GM19467 (cell line): Measurements from ENCODE around the gene FAM53B.

ENCODE experiments used
- ATAC-seq: cut with Tn5 transposase; IDR thresholded peaks from one replicate; pipeline ENCODE4 v1.9.1; 2021; ENCODE audit warnings: mild to moderate bottlenecking, moderate library complexity; ENCODE audit not compliant: unreplicated experiment

FAM53B gene

DNA sequence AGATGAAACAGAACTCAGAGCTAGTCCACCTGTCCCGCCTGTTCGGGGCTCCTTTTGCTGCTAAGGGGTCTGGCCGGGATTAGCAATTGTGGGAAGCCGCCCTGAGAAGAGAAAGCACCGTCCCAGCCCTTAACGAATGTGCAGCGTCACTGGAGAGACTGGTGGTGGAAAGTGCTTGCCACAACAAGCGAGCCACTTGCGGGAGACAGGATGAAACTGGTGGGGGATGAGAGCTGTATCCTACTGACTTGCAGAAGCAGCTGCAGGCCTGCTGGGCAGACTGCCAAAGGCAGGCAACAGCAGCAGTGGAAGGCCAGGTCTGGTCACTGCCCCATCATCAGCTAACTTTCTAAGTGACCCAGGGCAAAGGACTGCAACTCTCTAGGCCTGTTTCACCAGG is 95.4 kb downstream of the FAM53B start:
- no peak for ATAC-seq

GRCh38 chr10:124648131-124648475 is 96.1 kb downstream of the FAM53B start:
- ATAC-seq = no peak

DNA sequence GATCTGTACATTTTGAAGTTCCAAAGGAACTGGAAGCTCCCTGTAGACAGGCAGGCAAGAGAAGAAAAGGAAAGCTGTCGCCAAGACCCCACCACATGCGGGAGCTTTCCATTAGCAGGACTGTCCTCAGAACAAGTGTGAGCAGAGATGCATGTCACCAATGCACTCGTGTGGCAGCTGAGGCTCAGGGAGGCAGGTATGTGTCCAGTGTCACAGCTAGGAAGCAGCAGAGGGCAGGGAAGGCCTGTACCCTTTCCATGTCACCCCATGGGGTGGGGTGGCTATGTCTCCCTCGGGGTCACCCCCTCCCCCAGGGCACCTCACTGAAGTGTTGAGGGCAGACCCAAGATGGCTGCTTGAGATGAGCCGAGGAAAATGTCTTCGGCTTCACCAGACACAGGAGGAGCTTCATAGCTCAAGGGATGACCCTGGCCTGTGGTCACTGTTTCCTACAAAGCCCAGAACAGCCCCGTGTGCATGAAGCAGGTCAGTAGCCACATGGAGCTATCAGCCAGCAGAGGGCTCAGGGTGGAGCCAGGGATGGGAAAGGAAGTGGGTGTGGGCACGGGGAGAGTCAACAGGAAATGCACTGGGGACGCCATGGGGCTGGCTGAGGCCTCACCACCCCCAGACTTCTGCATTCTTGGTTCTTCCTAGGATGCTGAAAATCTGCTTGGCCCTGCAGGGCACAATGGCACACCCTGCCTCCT is 96.6 kb downstream of the FAM53B start:
- peak; percentile 67 for ATAC-seq

- ATAC-seq = no peak
Measured at GRCh38 chr10:124646483-124647352, 97.5 kb downstream of the FAM53B start.

DNA sequence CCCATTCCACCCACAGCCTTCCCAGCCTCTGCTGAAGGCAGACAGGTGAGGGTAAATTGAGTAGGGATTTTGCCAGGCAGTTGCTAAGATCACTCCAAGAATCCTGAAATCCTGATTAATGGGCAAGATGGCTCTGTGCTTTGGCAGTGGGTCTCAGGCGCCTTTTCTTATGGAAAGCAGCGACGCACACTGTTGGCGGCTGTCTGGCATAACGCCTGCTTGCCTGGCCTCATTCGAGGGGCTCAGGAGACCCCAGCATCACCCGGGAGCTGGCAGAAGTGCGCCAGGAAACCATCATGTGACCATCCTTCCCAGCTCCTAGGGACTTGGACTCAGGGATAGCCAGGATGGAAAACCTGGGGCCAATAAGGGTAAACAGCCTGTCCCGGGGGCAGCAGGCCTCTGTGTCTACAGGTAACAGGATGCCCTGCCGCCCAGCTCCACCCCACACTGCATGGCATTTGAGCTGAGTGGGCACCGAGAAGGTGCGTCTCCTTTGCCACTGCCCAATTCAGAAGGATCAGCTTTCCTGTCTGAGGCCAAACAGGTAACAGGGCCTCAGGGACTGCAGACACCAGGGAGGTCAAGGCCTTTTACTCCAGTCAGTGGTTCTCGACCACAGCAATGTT is 98.6 kb downstream of the FAM53B start:
- ATAC-seq = no peak

GRCh38 chr10:124644771-124645415 is 99.3 kb downstream of the FAM53B start:
- ATAC-seq = no peak

- ATAC-seq = no peak
Measured at GRCh38 chr10:124644236-124644635, 99.9 kb downstream of the FAM53B start.

DNA sequence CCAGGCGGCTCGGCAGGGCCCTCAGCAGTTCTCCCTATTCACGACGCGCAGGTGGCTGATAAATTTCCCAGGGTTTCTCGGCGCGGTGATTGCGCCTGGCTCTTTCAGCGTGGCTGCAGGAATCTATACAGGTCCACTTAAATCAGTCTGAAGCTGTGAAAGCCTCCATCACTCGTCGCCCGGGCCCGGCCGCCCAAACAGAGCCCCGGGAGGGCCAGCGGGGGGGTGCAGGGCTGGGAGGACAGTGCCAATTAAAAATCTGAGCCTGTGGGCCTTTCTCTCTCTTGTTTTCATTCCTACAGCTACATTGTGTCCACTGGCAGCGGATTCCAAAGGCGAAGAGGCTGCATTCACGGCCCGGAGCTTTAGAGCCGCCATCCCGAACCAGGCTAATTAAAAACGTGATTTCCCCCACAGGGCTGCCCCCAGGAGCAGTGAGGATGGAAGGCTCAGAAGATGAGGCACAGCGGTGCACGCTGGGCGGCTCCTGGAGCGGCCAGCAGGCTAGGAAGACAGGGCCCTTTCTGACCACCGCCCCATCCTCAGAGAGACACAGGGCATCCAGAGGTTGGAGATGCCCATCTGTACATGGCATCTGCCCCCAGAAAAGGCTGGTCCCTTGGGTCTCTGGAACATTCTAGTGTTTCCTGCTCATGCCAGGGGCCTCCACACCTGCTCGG is 100.7 kb downstream of the FAM53B start:
- ATAC-seq = no peak

DNA sequence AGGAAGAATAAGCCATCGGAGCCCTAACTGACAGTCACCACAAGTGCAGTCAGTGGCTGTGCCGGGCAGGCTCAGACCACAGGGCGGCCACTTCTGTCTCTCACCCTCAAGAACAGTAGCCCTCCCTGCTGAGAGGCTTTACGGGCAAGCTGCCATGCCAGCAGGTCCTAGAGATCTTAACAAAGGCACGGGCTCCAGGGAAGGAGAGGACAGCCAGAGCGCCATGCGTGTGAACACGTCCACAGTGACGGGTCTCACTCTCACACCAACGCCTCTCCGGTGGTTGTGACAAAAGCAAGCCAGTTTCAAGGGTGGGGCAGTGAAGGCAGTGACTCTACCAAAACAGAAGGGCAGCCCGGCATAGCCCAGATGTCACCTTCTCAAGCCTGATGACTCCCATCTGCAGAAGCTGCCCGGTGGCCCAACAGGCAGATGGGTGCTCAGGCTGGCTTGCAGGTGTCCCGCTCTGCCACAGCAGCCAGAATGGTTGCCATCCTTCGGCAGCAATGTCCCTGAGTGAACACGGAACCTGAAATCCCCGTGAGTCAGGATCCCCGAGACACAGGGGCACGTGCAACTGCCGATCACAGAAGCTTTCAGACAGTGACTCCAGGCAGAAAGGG is 102.0 kb downstream of the FAM53B start:
- no peak for ATAC-seq

DNA sequence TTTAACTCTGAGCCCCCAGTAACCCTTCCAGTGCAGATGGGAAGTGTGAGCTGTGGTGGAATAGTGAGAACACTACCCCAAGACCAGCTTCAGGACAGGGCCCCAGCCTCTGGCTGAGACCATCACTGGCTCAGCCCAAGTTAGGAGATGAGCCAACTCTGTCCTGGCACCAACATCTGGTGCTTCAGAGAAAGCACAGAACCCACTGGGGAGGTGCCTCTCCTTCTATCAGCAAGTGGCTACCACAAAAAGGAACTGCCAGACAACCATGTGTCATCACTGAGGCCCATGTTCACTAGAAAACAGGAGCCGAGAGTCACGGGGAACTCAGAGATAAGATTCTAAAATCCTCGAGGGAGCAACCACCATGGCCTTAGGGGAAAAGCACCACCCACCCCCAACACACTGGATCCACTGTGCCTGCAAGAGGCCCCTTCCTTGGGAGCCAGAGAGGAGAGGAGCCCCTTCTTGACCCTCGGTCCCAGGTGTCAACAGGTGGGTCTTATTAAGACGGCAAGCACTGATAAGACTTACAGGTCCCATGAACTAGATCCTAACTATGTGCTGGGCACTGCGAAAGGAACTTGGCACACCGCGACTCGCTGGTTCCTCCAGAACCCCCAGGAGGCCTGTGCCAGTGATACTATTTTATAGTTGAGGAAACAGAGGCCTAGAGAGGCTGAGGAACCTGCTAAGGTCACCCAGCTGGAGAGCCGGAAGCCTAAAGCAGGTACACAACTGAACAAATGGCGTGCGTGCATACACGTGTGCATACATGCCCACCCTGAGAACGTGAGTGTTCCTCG is 102.7 kb downstream of the FAM53B start:
- ATAC-seq = peak; percentile 31

DNA sequence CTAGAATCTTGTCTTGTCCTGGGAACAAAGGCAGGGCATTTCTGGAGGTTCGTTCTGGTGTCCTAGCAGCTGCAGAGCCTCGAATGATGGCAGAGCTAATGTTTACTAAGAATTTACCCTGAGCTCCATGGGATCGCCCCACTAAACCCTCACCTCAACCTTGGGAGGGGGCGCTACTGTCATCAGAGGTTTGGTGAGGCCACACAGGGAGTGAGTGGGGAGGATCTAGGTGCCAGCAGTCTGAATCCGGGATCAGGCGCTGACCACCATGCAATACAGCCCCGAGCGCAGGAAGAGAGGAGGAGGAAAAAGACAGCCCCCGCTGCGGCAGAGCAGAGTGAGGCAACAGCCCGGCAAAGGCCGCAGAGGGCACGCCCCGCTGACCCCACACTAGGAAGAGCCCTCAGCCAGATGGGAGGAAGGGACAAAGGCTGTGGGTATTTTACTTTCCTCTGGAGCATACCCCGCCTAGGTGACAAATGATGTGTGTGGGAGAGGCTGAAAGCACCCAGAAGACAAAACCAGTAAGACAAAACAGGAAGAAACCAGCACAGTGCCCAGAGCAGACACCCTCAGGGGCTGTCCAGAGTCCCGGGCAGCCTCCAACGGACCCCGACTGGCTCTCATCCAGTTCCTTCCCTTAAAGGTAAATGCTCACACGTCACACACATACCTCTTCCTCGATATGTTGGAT is 103.5 kb downstream of the FAM53B start:
- ATAC-seq = peak; percentile 44

GRCh38 chr10:124640056-124640455 is 104.1 kb downstream of the FAM53B start:
- ATAC-seq = no peak

- no peak for ATAC-seq
Measured at GRCh38 chr10:124639646-124640045, 104.5 kb downstream of the FAM53B start.

DNA sequence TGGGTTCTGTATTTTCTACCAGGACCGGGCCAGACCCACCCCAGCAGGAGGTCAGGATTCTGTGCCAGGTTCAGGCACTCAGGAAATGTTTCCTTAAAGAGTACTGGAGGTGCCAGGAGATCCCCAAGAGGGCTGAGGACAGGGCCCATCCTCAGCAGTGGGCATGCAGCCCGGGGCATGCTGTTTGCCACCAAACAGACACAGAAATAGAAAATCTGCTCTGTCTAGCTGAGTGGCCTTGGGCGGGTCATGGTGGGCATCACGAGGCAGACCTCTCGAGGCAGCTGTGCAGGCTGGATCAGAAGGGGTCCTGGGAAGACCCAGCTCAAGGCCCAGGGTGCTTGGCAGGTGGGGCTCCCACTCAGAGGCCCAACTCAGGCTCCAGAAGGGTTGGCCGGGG is 105.0 kb downstream of the FAM53B start:
- no peak for ATAC-seq

- no peak for ATAC-seq
Measured at GRCh38 chr10:124637746-124638145, 106.4 kb downstream of the FAM53B start.

- no peak for ATAC-seq
Measured at GRCh38 chr10:124637091-124637700, 107.0 kb downstream of the FAM53B start.

DNA sequence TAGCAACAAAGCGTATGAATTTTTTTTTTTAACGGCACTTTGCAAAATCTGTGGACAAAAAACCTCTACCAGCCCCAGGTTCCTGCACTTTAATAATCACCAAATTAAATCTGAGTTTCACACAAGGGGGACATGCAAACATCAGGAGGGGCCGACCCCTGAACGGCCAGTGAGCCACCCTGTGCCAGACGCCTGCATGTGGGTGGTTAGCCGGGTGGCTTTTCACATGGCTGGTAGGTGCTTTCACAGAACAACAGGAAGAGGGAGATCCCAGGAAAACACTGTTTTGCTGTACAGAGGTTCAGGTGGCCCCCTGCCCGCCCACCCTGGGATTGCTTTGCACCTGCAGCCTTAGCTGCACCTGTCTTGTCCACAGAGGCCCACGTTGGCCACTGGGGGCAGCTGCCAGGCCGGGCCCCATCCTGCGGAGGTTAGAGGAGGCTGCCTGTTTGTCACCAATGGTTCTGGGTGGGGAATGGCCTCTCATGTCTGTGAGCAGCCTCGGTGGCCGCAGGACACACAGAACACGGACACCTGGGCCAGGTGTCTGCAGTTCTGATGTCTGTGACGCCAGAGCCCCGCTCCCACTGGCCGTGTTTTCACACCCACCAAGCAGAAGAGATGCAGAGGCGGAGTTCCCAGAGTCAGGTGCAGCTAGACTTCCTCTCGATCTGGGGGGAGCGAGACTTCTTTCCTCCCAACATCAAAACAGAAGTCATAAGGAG is 107.7 kb downstream of the FAM53B start:
- no peak for ATAC-seq

DNA sequence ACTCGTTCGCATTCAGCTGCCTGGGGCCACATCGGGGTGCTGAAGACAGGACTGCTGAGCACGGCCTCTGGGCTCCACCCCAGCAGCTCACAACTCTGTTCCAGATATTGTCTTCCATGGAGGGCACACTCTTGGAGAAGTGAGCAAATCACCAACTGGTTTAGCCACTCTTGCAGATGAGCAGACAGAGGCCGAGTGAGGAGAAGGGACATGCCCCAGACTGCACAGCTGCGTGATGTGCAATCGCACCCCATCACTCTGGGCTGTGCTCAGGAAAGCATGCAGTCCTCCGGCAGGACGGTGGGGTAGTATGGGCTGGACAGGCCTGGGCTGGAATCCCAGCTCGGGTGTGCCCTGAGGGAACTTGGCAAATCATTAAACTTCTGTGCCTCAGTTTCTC is 111.6 kb downstream of the FAM53B start:
- ATAC-seq = no peak
